HCT116 (cell line): ENCODE measurements around the gene KDM3B. TPM values are rescaled to one million over a fixed set of nuclear protein-coding genes. Genes with fewer than 3 reads are reported as not detected.

Experiments used
- ATAC-seq: fragments of 200-7000 bp; cut with Tn5 transposase; 2 replicates; pipeline ENCODE4 v1.9.1; 2020; ENCODE audit warnings: mild to moderate bottlenecking, moderate library complexity
- BruUV-seq: library from RNA; stranded (reverse); fragments of 400-500 nt; replicated peaks from 2 replicates; lab custom pipeline; 2021; lab: Mats Ljungman, UMichigan
- CTCF ChIA-PET: fragments of 300-600 bp; sonication (Branson Sonifier 250); formaldehyde crosslinking; loops from one replicate; lab custom pipeline; 2021; ENCODE audit warnings: antibody characterized with exemption; lab: Charles Lee
- POLR2A ChIA-PET: fragments of 300-600, 350-600 bp; sonication (Branson Sonifier 250); formaldehyde crosslinking; loops from one replicate; lab custom pipeline; 2021; ENCODE audit warnings: antibody characterized with exemption; lab: Charles Lee
- RAD21 ChIA-PET, 2 experiments: fragments of 300-600 bp; sonication (Branson Sonifier 250); formaldehyde crosslinking; loops; one replicate each; lab custom pipeline; 2023; ENCODE audit warnings: low total read pairs in 2 of 2; ENCODE audit not compliant: uncharacterized antibody in 2 of 2, unreplicated experiment in 2 of 2, low non-redundant PET in 1 of 2; lab: Charles Lee
- DNase-seq: peaks from one replicate; pipeline ENCODE4 v3.0.0-alpha.2; 2010; ENCODE audit warnings: low read depth, low spot score
- H2AFZ ChIP-seq: fragments of 200-600 bp; shearing (Covaris generic), sonication (generic); 2 replicates; pipeline ENCODE4 v1.6.1; 2017; ENCODE audit warnings: low read depth, mixed run types, mixed read lengths, antibody characterized with exemption, low read length; ENCODE audit not compliant: poor library complexity, severe bottlenecking
- H3K27ac ChIP-seq: 2 replicates; pipeline ENCODE4 v1.5.1; 2012; ENCODE audit warnings: low read depth, low read length
- H3K27me3 ChIP-seq: fragments of 200-600 bp; sonication (generic); 2 replicates; pipeline ENCODE4 v1.6.1; 2016; ENCODE audit warnings: mixed run types, low read length, mixed read lengths; ENCODE audit not compliant: insufficient read depth
- H3K36me3 ChIP-seq, 2 experiments: fragments of 200-500 bp in 1 of 2; fragments of 200-600 bp in 1 of 2; sonication (Bioruptor generic) in 1 of 2; sonication (generic) in 1 of 2; 2 replicates each; pipeline versions ENCODE4 v1.5.1 to v1.6.1; 2014 to 2016; ENCODE audit warnings: low read length in 2 of 2, inconsistent platforms in 1 of 2, mixed read lengths in 1 of 2, mixed run types in 1 of 2; ENCODE audit not compliant: insufficient read depth in 2 of 2, control insufficient read depth in 1 of 2
- H3K4me1 ChIP-seq, 2 experiments: fragments of 200-600 bp in 1 of 2; sonication (generic) in 1 of 2; 2 replicates each; pipeline versions ENCODE4 v1.5.1 to v1.6.1; 2012 to 2017; ENCODE audit warnings: low read length in 2 of 2, inconsistent platforms in 1 of 2, mild to moderate bottlenecking in 1 of 2, mixed read lengths in 1 of 2, mixed run types in 1 of 2, moderate library complexity in 1 of 2; ENCODE audit not compliant: insufficient read depth in 2 of 2, control insufficient read depth in 1 of 2
- H3K4me2 ChIP-seq: fragments of 200-600 bp; sonication (generic); 2 replicates; pipeline ENCODE4 v1.6.1; 2017; ENCODE audit warnings: mixed run types, low read length, mixed read lengths
- H3K4me3 ChIP-seq, 2 experiments: fragments of 200-600 bp in 1 of 2; sonication (generic) in 1 of 2; replicated peaks in 1 of 2; 2 replicates each; pipeline ENCODE4 v1.5.1; 2011 to 2016; ENCODE audit warnings: low read length in 2 of 2, control low read depth in 1 of 2, low read depth in 1 of 2, mild to moderate bottlenecking in 1 of 2, mixed read lengths in 1 of 2, mixed run types in 1 of 2
- H3K79me2 ChIP-seq: fragments of 200-600 bp; sonication (generic); 2 replicates; pipeline ENCODE4 v1.6.1; 2017; ENCODE audit warnings: mild to moderate bottlenecking, mixed run types, low read length, moderate library complexity, mixed read lengths; ENCODE audit not compliant: insufficient read depth
- H3K9ac ChIP-seq: fragments of 200-600 bp; sonication (generic); 2 replicates; pipeline ENCODE4 v1.6.1; 2016; ENCODE audit warnings: low read length, mixed read lengths
- H3K9me2 ChIP-seq: fragments of 200-600 bp; sonication (generic), shearing (Covaris generic); 2 replicates; pipeline ENCODE4 v1.6.1; 2017; ENCODE audit warnings: mixed run types, mild to moderate bottlenecking, moderate library complexity; ENCODE audit not compliant: insufficient read depth
- H3K9me3 ChIP-seq, 2 experiments: fragments of 200-500 bp in 1 of 2; fragments of 200-600 bp in 1 of 2; sonication (Bioruptor generic) in 1 of 2; sonication (generic) in 1 of 2; 2 replicates each; pipeline ENCODE4 v1.6.1; 2014 to 2017; ENCODE audit warnings: low read length in 2 of 2, mixed read lengths in 2 of 2, inconsistent platforms in 1 of 2, low read depth in 1 of 2, mild to moderate bottlenecking in 1 of 2, mixed run types in 1 of 2, moderate library complexity in 1 of 2; ENCODE audit not compliant: control insufficient read depth in 1 of 2, insufficient read depth in 1 of 2
- H4K20me1 ChIP-seq: fragments of 200-600 bp; sonication (generic), shearing (Covaris generic); 2 replicates; pipeline ENCODE4 v1.6.1; 2017; ENCODE audit warnings: mixed run types, mild to moderate bottlenecking, moderate library complexity; ENCODE audit not compliant: insufficient read depth
- CEBPB ChIP-seq: IDR thresholded peaks from 2 replicates; pipeline ENCODE4 v1.6.1; 2012; ENCODE audit warnings: low read depth
- EZH2phosphoT487 ChIP-seq: fragments of 200-600 bp; IDR thresholded peaks from 2 replicates; pipeline ENCODE4 v1.6.1; 2018; ENCODE audit warnings: antibody characterized with exemption, borderline replicate concordance
- FOSL1 ChIP-seq: IDR thresholded peaks from 2 replicates; pipeline ENCODE4 v1.6.1; 2012; ENCODE audit warnings: low read depth
- JUND ChIP-seq: IDR thresholded peaks from 2 replicates; pipeline ENCODE4 v1.6.1; 2012
- POLR2AphosphoS5 ChIP-seq: IDR thresholded peaks from 2 replicates; pipeline ENCODE4 v1.6.1; 2011; ENCODE audit warnings: mild to moderate bottlenecking, low read depth, low read length, moderate library complexity
- SIN3A ChIP-seq: IDR thresholded peaks from 2 replicates; pipeline ENCODE4 v1.6.1; 2012; ENCODE audit warnings: low read depth
- SP1 ChIP-seq: IDR thresholded peaks from 2 replicates; pipeline ENCODE4 v1.6.1; 2012; ENCODE audit warnings: low read depth
- ZFX ChIP-seq: fragments of 450-650 bp; IDR thresholded peaks from 2 replicates; pipeline ENCODE4 v1.6.1; 2017
- intact Hi-C: fragments of 100-400 bp; cut with micrococcal nuclease; formaldehyde crosslinking; loops from 2 replicates; pipeline ENCODE4 v1.10.0; 2022
- total RNA-seq: library from RNA; stranded (reverse); gene quantifications from one replicate; pipeline ENCODE4 v1.2.1, GENCODE V29; 2021; ENCODE audit not compliant: unreplicated experiment
- TF ChIP-seq, protein P1 (sequence below): IDR thresholded peaks from 2 replicates; pipeline ENCODE4 v1.6.1; 2012
- TF ChIP-seq, protein P2 (sequence below), 3 experiments: fragments of 200-600 bp in 1 of 3; sonication (generic) in 1 of 3; IDR thresholded peaks in 2 of 3; conservative IDR thresholded peaks in 1 of 3; 2 replicates each; pipeline ENCODE4 v1.5.1; 2012 to 2017; ENCODE audit warnings: low read depth in 2 of 3, low read length in 2 of 3, antibody characterized with exemption in 1 of 3, borderline replicate concordance in 1 of 3, control low read depth in 1 of 3, mild to moderate bottlenecking in 1 of 3, mixed read lengths in 1 of 3, mixed run types in 1 of 3, moderate library complexity in 1 of 3; ENCODE audit not compliant: insufficient read depth in 1 of 3
- TF ChIP-seq, protein P3 (sequence below): IDR thresholded peaks from 2 replicates; pipeline ENCODE4 v1.6.1; 2011; ENCODE audit warnings: mild to moderate bottlenecking, low read length, moderate library complexity; ENCODE audit not compliant: insufficient replicate concordance; ENCODE audit errors: extremely low read depth

KDM3B gene
- total RNA-seq, 1 experiment from 2014 or later = 65.1 TPM

DNA sequence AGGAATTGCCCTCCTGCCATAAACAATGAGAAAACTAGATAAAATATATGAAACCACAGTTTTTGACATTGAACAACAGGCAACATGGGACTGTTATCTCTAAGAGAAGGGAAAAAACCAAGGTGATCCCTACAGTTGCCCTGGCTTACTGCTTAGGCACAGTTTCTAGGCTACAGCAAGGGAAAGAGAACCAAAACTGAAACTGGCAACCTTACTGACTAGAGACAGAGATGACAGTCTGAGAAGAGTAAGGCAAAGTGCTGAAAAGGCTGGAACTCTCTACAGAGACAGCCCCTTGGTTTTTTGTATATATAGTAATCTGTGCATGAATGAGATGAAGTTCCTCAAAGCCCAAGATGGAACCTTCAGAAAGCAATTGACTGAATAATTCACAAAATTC is 50.2 kb downstream of the KDM3B start:
- intact Hi-C loops = no loop called here
- ChIA-PET CTCF (no interaction called here), RAD21 (no interaction called here), POLR2A (no interaction called here)
- H3K4me1 ChIP-seq = no peaks in the 10 kb centered on the region
- H3K79me2 ChIP-seq = no peaks in the 10 kb centered on the region
- H3K27me3 ChIP-seq = no peaks in the 10 kb centered on the region
- H3K9ac ChIP-seq = no peak overlapping the region
- H3K36me3 ChIP-seq = peaks cover 15 to 26% of the 10 kb centered on the region in 2 experiments; a peak in 3 of 4 replicates
- no peak overlapping the region for H3K4me2 ChIP-seq
- no peak overlapping the region for H3K4me3 ChIP-seq
- no peak overlapping the region for H3K27ac ChIP-seq
- no peaks in the 10 kb centered on the region for H3K9me2 ChIP-seq
- DNase-seq (no peak), ATAC-seq (no peak)
- BruUV-seq = TSS peak; percentile 21
- no peak overlapping the region for H2AFZ ChIP-seq
- H3K9me3 ChIP-seq = no peaks in the 10 kb centered on the region
- H4K20me1 ChIP-seq = no peaks in the 10 kb centered on the region
- TF ChIP-seq, protein P1, sequence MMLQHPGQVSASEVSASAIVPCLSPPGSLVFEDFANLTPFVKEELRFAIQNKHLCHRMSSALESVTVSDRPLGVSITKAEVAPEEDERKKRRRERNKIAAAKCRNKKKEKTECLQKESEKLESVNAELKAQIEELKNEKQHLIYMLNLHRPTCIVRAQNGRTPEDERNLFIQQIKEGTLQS = no peak
- TF ChIP-seq FOSL1 = no peak
- TF ChIP-seq ZFX = no peak
- TF ChIP-seq, protein P2, sequence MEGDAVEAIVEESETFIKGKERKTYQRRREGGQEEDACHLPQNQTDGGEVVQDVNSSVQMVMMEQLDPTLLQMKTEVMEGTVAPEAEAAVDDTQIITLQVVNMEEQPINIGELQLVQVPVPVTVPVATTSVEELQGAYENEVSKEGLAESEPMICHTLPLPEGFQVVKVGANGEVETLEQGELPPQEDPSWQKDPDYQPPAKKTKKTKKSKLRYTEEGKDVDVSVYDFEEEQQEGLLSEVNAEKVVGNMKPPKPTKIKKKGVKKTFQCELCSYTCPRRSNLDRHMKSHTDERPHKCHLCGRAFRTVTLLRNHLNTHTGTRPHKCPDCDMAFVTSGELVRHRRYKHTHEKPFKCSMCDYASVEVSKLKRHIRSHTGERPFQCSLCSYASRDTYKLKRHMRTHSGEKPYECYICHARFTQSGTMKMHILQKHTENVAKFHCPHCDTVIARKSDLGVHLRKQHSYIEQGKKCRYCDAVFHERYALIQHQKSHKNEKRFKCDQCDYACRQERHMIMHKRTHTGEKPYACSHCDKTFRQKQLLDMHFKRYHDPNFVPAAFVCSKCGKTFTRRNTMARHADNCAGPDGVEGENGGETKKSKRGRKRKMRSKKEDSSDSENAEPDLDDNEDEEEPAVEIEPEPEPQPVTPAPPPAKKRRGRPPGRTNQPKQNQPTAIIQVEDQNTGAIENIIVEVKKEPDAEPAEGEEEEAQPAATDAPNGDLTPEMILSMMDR (IDR thresholded peaks at IDR 0.05 in 2 of 3, conservative IDR thresholded peaks at IDR 0.05 in 1 of 3; ENCODE audit: borderline replicate concordance in 1 of 3, insufficient read depth in 1 of 3, low read depth in 2 of 3, low read length in 2 of 3) = no peak
- no peak for TF ChIP-seq EZH2phosphoT487
- no peak for TF ChIP-seq SP1
- no peak for TF ChIP-seq SIN3A
- TF ChIP-seq POLR2AphosphoS5 = no peak
- TF ChIP-seq CEBPB = no peak
- no peak for TF ChIP-seq JUND
- TF ChIP-seq, protein P3, sequence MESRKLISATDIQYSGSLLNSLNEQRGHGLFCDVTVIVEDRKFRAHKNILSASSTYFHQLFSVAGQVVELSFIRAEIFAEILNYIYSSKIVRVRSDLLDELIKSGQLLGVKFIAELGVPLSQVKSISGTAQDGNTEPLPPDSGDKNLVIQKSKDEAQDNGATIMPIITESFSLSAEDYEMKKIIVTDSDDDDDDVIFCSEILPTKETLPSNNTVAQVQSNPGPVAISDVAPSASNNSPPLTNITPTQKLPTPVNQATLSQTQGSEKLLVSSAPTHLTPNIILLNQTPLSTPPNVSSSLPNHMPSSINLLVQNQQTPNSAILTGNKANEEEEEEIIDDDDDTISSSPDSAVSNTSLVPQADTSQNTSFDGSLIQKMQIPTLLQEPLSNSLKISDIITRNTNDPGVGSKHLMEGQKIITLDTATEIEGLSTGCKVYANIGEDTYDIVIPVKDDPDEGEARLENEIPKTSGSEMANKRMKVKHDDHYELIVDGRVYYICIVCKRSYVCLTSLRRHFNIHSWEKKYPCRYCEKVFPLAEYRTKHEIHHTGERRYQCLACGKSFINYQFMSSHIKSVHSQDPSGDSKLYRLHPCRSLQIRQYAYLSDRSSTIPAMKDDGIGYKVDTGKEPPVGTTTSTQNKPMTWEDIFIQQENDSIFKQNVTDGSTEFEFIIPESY = no peak
